Left ventricle myocardium superior (tissue), 1 donor: Measurements from ENCODE around the gene RGS11. TPM values are rescaled to one million over a fixed set of nuclear protein-coding genes. Genes with fewer than 3 reads are reported as not detected.

Source experiments
- ATAC-seq: fragments of 200-7000 bp; cut with Tn5 transposase; one replicate; pipeline ENCODE4 v1.9.1; 2020; ENCODE audit warnings: mild to moderate bottlenecking, moderate library complexity
- DNase-seq: peaks from one replicate; pipeline ENCODE4 v3.0.0-alpha.2; 2020
- intact Hi-C: fragments of 100-400 bp; cut with micrococcal nuclease; formaldehyde crosslinking; loops from one replicate; pipeline ENCODE4 v1.11.0; 2022
- long read RNA-seq: library from polyadenylated mRNA; unstranded; transcript quantifications from one replicate; pipeline ENCODE4 v2.0.0, GENCODE V29; 2021
- total RNA-seq: library from RNA; stranded (reverse); fragmentation: NEBNext Ultra II Directional; extraction: Animal tissue kit (Norgen Biotek cat#: 25700); gene quantifications from one replicate; pipeline ENCODE4 v1.2.1, GENCODE V29; 2021
- donor health status: DM: no; HTN: yes; CAD: no; lungs with severe emphysema.

The RGS11 gene
- 14.8 TPM for total RNA-seq
- long read RNA-seq, partial matches to known transcripts: 4 of 24 reads
- long read RNA-seq, other reads (novel, unspliced or antisense): 14 of 24 reads

DNA sequence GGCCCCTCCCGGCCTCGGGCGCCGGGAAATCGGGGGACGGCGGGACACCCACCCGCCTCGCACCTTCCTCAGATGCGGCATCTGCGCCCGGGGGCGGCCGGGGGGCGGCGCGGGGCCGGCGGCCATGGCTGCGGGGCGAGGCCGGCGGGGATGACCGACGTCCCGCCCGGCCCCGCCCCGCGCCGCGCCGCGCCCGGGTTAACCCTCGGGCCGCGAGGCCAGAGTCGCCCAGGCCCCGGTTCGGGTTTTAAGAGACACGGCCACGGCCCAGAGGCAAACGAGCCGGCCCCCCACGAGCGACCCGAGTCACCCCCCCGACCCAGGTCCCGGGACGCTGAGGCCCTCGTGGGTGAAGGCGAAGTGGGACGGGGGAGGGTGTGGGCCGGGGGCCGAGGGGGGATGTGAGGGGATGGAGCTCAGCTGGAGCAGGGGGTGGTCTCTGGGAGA, at the start of gene RGS11:
Gene RGS11, minus strand, starts transcription at position 159 of the 447 bp plus-strand sequence. Its CDS starts 33 bp downstream, at position 126.
- DNase-seq: peak; percentile 60
- intact Hi-C loops: no loop called here
- ATAC-seq: peak; percentile 54

GRCh38 chr16:324451-325334, 48.9 kb upstream of the RGS11 start:
- peak; percentile 14 for ATAC-seq

GRCh38 chr16:324201-324450, 48.4 kb upstream of the RGS11 start:
- no peak for DNase-seq

More at GRCh38 chr16:324451-325334, 48.9 kb upstream of the RGS11 start:
- intact Hi-C loops: no loop called here
- peak; percentile 52 for DNase-seq

GRCh38 chr16:322476-323143, 46.9 kb upstream of the RGS11 start:
- ATAC-seq (no peak), DNase-seq (no peak)
- intact Hi-C loops: no loop called here

More at GRCh38 chr16:324201-324450, 48.4 kb upstream of the RGS11 start:
- ATAC-seq: no peak
- intact Hi-C loops: no loop called here

DNA sequence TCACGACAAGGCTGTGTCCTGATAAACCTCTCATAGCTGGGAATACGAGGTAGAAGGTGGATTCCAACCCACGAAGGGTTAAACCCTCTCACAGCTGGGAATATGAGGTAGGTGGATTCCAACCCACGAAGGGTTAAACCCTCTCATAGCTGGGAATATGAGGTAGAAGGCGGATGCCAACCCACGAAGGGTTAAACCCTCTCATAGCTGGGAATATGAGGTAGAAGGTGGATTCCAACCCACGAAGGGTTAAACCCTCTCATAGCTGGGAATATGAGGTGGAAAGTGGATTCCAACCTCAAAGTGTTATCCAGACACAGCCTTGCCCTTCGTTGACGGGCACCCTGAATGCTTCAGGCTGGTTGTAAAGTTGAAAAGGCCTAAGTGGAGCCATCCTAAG, 45.8 kb upstream of the RGS11 start:
- intact Hi-C loops: no loop called here

DNA sequence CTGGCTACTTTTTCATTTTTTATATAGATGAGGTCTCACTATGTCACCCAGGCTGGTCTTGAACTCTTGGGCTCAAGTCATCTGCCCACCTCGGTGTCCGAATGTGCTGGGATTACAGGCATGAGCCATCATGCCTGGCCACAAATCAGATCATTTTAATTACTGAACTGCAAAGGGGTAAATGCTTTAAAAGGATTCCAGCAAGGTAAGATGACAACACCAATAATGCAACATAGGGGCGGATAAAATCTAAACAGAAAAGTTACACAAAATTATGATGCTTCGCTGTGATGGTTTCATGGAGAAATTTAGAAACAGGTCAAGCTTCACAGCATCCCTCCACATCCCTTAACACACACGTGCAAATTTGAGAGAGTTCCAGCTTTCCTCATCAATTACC, 44.5 kb upstream of the RGS11 start:
- ATAC-seq (no peak), DNase-seq (no peak)
- intact Hi-C loops: no loop called here

More for the DNA sequence above, 45.8 kb upstream of the RGS11 start:
- DNase-seq (no peak), ATAC-seq (no peak)

- DNase-seq (no peak), ATAC-seq (no peak)
- intact Hi-C loops: no loop called here
These were observed 42.9 kb upstream of the RGS11 start for GRCh38 chr16:318628-319027.

DNA sequence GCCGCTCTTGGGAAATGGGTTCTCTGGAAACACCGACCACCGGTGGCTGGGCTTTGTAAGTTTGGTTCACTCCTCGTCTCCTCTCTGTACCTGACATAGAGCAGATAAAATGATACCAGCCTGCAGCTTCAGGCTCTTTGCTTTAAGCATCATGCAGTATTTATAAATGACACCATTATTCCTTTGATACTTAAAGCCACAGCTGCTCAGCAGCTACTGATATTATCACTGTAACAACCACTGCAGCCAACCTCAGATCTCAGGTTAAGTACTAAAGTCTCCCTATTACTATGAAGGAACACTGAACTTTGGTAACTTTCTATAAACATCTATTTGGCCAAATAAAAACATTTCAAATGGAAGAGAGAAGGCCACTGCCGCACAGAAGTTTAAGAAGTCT, 41.8 kb upstream of the RGS11 start:
- intact Hi-C loops: no loop called here
- ATAC-seq: no peak
- DNase-seq: no peak

GRCh38 chr16:316741-317464, 41.2 kb upstream of the RGS11 start:
- DNase-seq (no peak), ATAC-seq (no peak)
- intact Hi-C loops: no loop called here

- ATAC-seq (no peak), DNase-seq (no peak)
- intact Hi-C loops: no loop called here
These were observed 39.1 kb upstream of the RGS11 start for GRCh38 chr16:314795-315299.

DNA sequence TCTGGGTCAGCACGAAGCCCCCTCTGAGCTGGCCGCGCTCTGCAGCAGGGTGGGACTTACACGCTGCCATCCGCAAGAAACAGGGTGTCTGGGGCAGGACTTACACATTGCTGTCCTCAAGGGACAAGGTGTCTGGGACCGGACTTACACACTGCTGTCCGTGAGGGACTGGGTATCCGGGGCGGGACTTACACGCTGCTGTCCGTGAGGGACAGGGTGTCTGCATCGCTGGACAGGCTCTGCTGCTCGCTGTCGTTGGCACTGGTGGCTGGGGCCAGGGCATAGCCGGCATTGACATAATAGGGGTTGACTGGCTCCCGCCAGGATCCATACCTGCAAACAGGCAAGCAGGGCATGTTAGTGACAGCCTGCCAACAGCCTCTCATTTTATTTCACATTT, 38.6 kb upstream of the RGS11 start:
- ATAC-seq: no peak
- intact Hi-C loops: no loop called here
- no peak for DNase-seq

- DNase-seq: no peak
- intact Hi-C loops: no loop called here
- ATAC-seq: no peak
These were observed 36.0 kb upstream of the RGS11 start for GRCh38 chr16:311725-312124.

GRCh38 chr16:309476-309875, 33.7 kb upstream of the RGS11 start:
- intact Hi-C loops: no loop called here
- ATAC-seq (no peak), DNase-seq (no peak)

DNA sequence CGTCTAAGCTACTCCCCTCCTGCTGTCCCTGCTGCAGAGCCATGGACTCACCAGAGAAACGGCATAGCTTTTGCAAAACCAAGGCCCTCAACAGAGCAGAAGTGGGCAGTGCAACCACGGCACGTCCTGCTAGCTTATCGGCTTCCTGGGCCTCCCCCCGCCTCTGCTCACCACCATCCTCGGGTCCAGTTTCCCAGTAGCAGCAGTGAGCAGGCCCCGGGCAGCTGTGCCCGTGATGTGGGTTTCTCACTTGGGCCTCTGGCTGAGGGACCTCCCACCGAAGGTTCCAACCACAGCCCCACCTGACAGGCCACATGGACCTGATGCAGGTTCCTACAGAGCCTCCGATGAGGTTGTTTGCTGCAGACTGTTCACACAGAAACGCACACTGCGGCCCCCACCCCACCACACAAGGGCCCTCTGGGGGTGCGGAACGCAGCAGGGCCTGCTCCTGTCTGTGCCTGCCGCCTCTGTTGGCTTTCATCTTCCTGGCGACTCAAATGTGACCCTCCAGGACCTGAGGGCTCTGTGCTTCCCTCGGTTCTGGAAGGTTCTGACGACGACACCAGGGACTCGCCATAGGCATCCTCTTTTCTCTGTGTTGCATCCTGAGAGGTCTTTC, 32.1 kb upstream of the RGS11 start:
- no peak for ATAC-seq

GRCh38 chr16:306911-307370, 31.2 kb upstream of the RGS11 start:
- intact Hi-C loops: no loop called here
- ATAC-seq: no peak
- no peak for DNase-seq

More for the DNA sequence above, 32.1 kb upstream of the RGS11 start:
- no peak for DNase-seq
- intact Hi-C loops: no loop called here

GRCh38 chr16:305916-306626, 30.3 kb upstream of the RGS11 start:
- no peak for DNase-seq
- ATAC-seq: no peak
- intact Hi-C loops: no loop called here

GRCh38 chr16:303760-304505, 28.2 kb upstream of the RGS11 start:
- intact Hi-C loops: no loop called here
- ATAC-seq: no peak
- no peak for DNase-seq

DNA sequence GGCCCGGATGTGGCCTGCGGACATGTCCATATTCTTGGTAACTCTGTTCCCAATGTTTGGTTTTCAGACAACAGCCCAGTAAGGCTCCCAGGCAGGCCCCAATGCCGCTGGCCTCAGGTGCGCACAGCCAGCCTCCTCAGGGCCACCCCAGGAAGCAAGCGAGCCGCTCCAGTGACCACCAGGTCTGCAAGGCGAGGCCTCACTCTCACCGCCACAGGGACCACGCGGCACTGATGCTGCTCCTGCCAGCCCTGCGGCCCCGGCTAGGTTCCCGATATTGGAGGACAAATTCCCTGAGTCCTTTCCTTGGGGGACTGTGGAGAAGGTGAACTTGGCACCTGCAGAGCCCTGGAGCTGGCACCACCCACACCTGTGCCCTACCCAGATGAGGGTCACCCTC, 26.2 kb upstream of the RGS11 start:
- ATAC-seq: no peak
- intact Hi-C loops: no loop called here
- no peak for DNase-seq
